Forelimb muscle (tissue), 1 donor: Measurements from ENCODE around the gene FUT3. TPM values are rescaled to one million over a fixed set of nuclear protein-coding genes. Genes with fewer than 3 reads are reported as not detected.

Experiments used
- DNase-seq: peaks from one replicate; pipeline ENCODE4 v3.0.0-alpha.2; 2013; ENCODE audit warnings: low read depth
- polyA plus RNA-seq: library from polyadenylated mRNA; unstranded; fragments of 120-200 nt; gene quantifications from one replicate; pipeline ENCODE4 v1.2.1, GENCODE V29; 2013; ENCODE audit not compliant: insufficient read length

The FUT3 gene
- polyA plus RNA-seq, 1 donor, result 0.25 TPM

- no peak for DNase-seq
These were observed 26.1 kb downstream of the FUT3 start for GRCh38 chr19:5825178-5825577.

DNA sequence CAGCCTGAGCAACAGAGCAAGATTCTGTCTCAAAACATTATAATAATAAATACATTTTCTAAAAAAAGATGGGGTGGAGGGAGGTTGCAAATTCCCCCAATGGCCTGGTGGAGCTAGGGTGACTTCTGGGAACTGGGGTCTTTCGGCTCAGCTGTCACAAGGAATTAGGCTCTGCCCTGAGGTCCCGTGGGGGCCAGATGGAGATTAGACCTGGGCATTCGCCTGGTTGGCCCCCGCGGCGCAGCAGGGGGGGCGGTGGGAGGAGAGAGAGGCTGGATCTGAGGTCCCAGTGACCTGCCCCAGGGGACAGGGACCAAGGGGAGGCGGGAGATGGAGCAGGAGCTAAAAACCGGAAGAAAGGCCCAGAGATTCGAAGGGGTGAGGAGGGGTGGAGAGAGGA lies 26.5 kb downstream of the FUT3 start:
- DNase-seq, result no peak

DNA sequence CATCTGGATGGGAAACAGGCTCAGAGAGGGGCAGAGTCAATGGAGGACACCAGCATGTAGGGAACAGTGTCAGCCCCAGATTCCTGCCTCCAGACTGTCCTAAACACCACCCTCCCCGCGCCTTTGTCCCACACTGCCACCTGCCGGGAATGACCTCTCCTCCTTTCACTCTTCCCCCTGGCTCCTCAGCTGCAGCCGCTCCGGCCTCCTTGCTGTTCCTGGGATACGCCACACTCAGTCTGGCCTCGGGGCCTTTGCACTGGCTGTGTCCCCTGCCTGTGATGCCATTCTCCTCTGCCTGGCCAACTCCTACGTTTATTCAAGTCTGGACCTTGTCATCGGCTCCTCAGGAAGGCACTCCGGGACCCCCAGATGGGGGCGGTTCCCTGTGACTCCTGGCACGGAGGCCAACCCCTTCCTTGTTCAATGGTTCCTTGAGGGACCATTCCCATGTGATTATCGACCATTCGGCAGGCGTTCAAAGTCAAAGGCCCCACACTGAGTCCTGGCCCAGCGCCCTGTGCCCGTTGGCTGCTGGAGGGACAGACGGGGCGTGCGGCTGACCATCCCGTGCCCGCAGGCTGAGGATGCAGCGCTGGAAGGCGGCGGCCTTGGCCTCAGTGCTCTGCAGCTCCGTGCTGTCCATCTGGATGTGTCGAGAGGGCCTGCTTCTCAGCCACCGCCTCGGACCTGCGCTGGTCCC lies 27.5 kb downstream of the FUT3 start:
- DNase-seq, result no peak

DNA sequence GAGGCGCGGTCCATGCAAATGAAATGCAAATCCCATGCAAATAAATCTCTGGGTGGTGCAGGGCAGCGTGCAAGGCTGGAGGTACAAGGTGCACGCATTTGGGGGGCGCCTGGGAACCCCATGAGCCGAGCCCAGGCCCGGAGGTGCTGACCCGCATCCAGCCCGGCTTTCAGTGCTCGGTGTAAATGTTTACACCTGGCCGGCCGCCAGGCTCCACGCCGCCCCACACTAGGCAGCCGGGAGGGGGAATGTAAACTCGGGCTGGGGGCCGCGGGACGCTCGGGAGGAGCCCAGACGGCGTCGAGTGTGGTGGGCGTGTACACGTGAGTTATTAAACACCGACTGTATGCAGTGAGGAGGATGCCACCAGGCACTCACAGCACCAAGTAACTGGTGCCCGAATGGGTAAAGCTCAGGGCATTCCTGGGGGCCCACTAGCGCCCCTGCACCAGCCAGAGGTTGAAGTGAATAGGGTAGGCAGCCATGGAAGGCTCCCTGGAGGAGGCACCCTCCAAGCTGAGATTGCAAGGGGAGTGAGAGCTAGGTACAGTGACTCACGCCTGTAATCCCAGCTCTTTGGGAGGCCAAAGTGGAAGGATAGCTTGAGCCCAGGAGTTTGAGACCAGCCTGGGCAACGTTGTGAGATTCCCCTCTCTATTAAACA lies 28.9 kb downstream of the FUT3 start:
- no peak for DNase-seq

DNA sequence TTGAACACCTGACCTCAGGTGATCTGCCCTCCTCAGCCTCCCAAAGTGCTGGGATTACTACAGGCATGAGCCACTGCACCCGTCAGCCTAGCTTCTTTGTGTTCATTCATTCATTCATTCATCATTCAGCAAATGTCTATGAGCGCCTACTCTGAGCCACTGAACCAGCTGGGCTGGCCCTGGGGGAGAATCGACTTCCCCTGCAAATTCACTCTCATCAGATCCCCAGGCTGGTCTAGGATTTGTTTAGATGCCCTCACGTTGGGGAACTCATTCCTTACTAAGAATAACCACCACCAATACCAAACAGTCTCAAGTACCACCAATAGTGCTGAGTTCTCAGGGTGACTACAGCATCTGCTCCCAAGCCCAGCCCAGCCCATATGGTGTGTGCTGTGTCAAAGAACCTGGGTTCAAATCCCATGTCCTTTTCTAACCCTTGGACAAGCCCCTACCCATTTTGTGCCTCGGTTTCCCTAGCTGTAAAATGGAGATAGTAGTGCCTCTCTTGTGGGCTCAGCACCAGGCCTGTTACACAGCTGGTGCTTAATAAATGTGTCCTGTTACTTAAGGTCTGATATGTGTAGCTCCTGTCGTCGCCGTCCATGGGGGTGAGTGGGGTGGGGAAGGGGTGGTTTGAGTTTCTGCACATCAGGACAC lies 29.6 kb downstream of the FUT3 start:
- DNase-seq, result no peak

- DNase-seq, result no peak
These were observed 30.5 kb downstream of the FUT3 start for GRCh38 chr19:5820785-5821184.

DNA sequence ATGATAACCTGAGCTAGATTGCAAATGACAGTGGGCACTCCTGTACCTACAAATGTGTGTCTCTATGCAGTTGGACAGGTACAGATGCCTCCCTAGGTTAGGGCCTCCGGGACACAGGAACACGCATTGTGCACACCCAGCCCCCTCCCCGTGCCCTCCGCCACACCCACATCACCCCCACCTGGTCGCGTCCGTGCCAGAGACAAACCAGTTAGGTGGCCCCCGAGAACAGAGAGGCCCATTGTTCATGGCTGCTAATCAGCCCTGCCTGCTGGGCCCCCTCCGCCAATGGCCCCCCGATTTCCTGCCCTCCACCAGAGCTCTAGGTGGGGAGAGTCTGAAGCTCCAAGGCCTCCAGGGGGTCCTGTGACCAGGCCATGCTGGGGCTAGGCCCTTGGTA lies 32.7 kb downstream of the FUT3 start:
- DNase-seq, result no peak

- DNase-seq, result no peak
These were observed 34.0 kb downstream of the FUT3 start for GRCh38 chr19:5817218-5817617.

DNA sequence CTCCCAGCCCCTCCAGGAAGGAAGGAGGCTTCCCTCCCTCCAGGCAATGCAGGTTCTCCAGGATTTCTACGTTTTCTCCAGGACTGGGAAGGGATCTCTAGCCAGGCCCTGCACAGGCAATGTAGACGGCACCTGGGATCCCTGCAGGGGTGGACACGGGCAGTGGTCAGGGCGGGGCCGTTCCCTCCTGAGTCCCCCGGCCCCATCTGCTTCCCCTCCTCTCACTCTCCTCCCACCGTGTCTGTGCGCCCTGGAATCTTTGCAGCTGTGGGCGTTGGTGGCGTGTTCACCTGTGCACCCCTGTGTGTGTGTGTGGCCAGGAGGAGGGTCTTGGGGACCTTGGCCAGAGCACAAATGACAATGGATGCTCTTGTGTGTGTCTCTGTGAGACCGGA lies 36.4 kb downstream of the FUT3 start:
- no peak for DNase-seq

DNA sequence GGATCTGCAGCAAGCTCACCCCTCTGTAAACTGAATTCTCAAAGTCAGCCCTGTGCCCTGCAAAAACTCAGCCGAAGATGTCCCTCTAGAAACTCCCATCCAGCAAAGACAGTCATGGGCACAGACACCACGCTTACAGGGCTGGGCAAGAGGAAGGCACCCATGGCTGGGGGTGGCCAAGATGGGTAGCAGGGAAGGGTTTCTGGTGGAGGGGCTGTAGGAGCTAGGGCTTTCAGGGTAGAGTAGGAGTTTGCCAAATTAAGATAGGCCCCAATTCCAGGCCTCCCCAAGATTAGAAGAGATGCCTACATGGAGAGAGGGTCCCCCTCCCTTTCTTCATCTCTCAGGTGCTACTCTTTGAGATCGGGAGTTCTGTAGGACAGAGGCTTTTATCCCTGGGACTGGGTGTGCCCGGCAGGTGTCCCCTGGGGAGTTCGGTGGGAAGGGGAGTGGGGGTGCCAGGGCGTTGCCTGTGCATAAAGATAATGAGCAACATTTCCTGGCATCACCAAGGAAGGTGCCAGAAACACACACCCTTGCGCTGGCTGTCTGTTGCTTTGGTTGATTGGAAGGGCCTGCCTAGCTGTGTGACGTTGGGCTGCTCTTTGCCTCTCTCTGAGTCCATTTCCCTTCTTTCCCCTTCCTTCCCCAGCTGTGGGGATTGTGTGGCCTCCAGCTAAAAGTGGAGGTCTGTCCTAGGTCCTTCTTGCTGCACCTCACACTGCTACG lies 37.0 kb downstream of the FUT3 start:
- DNase-seq, result no peak

GRCh38 chr19:5811117-5811516 lies 40.1 kb downstream of the FUT3 start:
- no peak for DNase-seq

GRCh38 chr19:5809469-5809868 lies 41.8 kb downstream of the FUT3 start:
- no peak for DNase-seq

DNA sequence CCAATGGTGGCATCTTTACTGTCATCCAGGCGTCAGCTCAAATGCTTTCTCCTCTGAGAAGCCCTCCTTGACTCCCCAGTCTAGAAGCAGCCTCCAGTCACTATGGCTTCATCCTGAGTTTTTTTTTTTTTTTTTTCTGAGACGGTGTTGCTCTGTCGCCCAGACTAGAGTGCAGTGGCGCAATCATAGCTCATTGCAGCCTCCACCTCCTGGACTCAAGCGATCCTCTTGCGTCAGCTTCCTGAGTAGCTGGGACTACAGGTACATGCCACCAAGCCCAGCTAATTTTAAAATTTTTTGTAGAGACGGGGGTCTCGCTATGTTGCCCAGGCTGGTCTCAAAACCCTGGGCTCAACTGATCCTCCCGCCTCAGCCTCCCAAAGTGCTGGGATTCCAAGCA lies 42.2 kb downstream of the FUT3 start:
- DNase-seq, result no peak

DNA sequence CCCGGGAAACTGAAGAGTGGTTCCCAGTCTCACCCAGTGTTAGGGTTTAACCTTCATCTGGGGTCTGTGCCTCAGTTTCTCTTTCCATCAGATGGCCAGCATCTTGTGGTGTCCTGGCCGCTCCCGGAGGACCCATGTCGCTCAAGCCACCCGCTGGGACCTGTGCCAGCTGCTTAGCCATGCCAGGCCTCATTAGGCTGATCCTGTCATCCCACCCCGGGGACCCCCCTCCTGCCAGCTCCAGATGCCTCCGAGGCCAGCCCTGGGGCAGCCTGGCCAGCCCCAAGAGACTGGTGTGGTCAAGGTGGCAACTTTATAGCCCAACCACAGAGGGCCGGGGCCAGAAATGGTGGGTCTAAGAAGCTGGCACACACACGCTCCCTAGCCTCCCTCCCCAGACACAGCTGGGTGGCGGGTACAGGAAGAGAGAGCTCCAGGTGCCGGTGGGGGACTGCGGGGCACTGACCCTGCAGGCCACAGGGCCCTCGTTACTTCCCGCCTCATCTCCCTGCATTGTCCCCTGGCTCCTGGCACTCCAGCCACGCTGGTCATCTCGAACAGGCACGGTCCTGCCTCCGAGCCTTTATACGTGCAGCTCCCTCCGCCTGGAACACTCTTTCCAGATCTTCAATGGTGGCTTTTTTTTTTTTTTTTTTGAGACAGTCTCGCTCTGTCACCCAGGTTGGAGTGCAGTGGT lies 43.0 kb downstream of the FUT3 start:
- no peak for DNase-seq

DNA sequence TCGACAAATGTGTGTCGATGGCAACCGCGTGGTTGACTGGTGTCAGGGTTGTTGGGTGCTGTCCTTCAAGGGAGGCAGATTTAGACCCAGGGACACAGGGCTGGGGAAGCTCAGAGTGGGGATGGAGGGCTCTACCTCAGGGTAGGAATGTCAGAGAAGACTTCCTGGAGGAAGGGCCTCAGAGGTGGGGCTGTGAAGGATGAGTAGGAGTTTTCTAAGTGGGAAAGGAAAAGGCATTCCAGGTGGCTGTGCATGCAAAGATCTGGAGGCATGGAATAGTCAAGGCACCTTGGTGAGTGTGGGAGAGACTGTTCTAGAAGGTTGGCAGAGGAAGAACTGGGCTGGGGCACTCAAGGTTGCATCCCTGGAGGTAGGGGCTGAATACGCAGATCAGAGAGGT lies 44.3 kb downstream of the FUT3 start:
- DNase-seq, result no peak

- DNase-seq, result no peak
These were observed 45.1 kb downstream of the FUT3 start for GRCh38 chr19:5806133-5806489.

- no peak for DNase-seq
These were observed 45.7 kb downstream of the FUT3 start for GRCh38 chr19:5805462-5806132.

GRCh38 chr19:5804516-5805461 lies 46.5 kb downstream of the FUT3 start, which contains the start of gene NRTN:
NRTN (plus strand) TSS chr19:5805067; CDS start chr19:5824166, 19,099 bp downstream.
- no peak for DNase-seq

GRCh38 chr19:5803752-5804515 lies 47.3 kb downstream of the FUT3 start:
- DNase-seq, result peak; percentile 50

GRCh38 chr19:5803441-5803751 lies 47.9 kb downstream of the FUT3 start:
- no peak for DNase-seq
